GM19467 (cell line): ENCODE data around the gene TRMT112.

Source experiments
- ATAC-seq: cut with Tn5 transposase; IDR thresholded peaks from one replicate; pipeline ENCODE4 v1.9.1; 2021; ENCODE audit warnings: mild to moderate bottlenecking, moderate library complexity; ENCODE audit not compliant: unreplicated experiment

Gene TRMT112

DNA sequence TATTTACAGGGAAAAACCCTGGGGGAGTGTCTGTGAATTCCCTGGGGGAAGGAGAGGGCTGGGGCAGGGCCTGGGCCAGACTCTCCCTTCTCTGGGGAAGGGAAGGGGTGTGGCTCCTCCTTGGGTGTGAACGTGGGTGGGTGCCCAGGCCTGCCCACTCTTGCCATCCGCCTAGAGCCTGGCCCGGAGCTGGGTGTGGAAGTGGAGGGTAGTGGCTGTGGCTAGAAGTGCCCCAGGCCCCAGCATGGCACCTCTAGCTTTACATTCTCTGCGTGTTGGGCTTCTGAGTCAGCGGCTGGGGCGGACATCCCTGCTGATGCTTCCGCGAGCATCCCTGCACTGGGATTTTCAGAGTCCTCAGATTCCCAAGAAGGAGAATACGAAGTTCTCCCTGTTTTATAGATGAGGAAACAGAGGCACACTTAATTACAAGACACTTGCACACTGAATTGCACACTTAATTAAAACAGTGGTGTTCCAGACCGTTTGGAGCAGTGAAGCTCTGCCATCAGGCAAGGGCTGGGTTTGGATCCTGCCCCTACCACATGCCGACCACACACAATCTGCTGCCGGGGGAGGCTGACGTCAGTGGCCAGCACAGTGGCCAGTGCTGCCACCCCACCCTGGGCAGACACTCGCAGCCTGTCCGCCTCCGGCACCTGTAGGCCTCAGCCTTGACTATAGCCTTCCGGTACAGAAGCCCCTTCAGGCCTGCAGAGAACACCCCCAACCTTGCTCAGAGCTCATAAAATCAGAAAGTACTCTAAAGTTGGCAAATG, 40.5 kb downstream of the TRMT112 start:
- ATAC-seq: no peak

DNA sequence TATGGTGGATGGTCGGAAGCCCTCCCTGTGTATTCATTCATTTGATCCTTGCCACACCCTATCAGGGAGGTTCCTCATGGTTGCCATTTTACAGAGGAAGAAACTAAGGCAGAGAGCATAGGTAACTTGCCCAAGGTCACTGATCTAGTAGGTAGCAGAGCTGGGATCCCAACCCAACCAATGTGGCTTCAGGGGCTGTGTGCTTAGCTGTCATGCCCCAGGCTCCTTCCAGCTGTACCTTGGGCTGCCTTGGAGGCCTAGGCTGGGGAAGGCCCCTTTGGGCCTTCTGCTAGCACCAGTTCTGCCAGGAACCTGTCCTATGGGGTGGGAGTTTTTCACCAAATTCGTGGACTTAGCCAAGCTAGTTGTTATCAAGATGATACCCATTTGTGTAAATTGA, 41.5 kb downstream of the TRMT112 start:
- no peak for ATAC-seq

DNA sequence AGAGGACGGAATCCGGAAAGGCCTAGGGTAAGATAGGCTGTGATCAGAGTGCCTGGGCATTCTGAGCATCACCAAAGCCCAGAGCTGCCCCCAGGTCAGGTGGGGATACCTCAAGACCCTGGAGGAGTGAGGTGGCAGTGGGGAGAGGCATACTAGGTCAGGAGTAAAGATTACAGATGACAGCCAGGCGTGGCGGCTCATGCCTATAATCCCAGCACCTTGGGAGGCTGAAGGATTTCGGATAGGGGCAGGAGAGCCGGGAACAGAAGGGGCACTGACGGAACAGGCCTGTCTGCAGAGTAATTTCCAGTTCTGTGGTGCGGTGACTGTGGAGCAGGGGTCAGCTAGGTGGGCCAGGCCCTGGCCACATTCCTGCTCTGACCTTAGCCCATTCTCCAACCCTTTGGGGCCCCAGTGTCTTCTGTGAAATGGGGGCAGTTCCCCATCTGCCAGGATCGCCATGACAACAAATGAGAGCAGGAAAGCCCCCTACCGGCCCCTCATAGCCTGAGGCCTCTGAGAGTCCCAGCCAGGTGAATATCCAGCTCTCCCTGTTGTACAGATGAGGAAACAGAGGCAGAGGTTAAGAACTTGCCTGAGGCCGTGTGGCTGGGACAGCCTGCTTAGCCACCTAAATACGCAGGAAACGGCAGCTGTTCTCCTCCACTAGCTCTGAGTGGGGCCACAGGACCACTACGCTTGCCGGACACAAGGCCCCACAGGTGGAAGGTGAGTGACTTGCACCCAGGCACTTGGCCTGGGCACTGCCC, 42.1 kb downstream of the TRMT112 start:
- no peak for ATAC-seq

DNA sequence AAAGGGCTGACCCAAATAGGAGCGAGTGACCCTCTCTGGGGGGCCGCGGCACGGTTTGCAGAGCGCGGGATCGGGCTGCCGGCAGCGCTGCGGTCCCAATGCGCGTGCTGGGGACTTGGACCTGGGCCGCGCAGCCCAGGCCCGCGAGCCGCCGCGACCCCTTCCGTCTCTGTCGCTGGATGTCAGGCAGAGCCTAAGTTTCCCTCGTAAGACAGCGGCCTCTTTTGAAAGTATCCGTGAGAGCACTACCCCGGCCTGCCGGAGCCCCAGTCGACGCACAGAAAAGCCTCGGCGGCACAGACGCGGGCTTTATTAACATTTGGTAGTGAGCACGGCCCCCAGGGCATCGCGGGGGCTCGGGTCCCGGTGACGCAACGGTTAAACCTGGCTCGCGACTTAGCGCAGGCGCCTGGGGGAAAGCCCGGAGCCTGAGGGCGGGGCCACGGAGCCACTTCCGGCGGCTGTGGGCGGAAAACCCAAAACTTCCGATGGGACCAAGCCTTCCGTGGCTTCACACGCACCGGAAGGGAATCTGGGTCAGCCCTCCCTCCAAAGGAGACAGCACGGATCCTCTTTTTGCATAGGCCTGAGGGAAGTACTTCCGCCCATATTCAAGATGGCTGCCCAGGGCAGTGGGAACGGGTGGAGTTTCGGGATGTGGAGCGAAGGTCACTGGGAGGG, 47.7 kb downstream of the TRMT112 start:
- ATAC-seq: peak; percentile 60

DNA sequence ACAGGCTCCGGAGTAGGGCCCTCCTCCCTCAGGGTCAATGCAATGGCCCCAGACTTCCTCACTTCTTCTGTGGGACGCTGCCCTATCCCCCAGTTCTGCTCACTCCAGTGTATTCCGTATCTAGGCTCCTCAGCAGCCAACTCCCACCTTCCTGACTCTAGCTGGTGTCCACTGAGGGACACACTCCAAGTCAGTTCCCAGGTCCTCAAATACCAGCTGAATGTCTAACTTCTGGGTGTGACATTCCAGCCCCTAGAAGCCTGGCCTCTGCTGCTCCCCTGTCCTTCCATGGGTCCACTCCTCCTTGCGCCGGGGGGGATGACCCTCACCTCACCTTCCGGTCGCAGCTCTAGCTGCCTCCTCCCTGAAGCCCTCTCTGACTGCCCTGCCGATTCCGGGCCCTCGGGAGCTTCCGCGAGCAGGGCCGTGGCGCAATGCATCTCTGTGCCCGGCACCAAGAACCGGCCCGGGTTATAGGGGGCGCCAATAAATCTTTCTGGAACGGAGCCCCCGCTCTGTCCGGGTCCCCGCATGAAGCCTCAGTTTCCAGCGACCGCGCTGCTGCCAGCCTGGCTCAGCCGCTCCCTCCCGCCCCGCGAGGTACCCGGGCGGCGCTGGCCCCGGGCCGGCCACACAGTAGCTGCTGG, 48.3 kb downstream of the TRMT112 start:
- peak; percentile 21 for ATAC-seq

DNA sequence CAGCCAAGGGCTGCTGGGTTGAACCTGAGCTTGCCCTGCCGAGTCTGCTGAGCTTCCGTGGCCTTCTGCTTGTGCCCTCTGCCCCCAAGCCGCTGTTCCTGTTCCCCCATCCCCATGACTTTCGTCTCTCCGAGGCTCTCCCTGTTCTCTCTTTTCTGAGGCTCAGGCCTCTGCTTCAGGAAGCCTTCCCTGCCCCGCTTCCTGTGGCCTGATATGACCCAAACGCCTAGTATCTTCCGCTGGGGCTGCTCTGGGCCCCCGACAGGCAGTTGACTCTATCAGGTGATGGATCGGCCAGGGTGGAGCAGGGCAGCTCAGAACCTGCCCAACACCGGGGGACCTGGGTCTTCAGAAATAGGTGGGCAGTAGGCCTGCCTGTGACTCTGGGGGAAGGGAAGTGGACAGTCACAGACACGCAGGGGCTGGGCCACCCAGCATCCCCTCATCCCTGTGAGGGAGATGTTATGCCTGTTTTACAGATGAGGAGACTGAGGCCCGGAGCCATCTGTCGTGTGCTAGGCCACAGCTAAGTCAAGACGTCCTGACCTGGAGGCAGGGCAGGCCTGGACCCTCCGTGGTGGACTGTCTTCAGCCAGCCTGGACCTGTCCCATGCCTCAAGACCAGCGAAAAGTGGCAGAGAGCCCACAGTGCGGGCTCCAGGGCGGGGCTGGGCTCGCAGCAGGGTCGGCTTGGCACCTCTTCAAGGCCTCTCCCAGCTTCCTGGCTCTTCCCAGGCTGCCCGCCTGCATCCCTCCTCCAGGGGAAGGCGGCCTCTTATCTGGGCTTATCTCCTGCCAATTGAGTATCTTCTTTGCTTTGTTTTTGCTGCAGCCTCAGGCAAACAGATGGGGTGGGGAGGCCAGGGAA, 49.1 kb downstream of the TRMT112 start:
- ATAC-seq: no peak

DNA sequence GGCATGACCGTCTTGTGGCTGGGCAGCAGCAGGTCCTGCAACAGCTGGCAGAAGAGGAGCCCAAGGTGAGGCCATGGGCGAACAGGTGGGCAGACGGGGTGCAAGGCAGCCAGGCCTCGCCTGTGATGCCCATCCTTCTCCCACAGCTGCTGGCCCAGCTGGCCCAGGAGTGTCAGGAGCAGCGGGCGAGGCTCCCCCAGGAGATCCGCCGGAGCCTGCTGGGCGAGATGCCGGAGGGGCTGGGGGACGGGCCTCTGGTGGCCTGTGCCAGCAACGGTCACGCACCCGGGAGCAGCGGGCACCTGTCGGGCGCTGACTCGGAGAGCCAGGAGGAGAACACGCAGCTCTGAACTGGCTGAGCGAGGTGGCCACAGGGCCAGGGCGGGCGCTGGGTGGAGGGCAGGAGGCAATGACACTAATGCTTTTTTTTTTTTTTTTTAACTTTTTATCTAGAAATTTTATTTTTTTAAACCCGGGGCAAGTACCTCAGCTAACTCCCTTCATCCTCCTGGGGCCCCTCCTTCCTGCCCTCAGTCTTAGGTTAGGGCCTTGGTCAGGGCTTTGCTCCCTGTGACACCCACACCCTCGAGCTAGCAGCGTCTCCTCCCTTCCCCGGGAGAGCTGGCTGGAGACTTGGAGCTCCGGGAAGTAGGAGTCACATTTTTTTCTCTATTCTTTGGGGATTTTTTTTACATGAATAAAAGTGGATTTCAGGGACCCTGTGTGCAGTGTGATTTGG, 50.0 kb downstream of the TRMT112 start:
- no peak for ATAC-seq
